Cardiac septum (tissue), 1 donor: ENCODE data around the gene XRCC6. TPM values are rescaled to one million over a fixed set of nuclear protein-coding genes. Genes with fewer than 3 reads are reported as not detected.
"Not testable (repeated sequence)": the region's sequence is repeated elsewhere in the genome, so short reads cannot be mapped to it uniquely, and the experiment has no call there.

ENCODE experiments used
- DNase-seq: peaks from one replicate; pipeline ENCODE4 v3.0.0-alpha.2; 2020; ENCODE audit warnings: low spot score
- intact Hi-C: fragments of 100-400 bp; cut with DNase I; formaldehyde crosslinking; loops from one replicate; pipeline ENCODE4 v1.14.0; 2022
- total RNA-seq: library from RNA; stranded (reverse); fragmentation: NEBNext Ultra II Directional; extraction: Animal tissue kit (Norgen Biotek cat#: 25700); gene quantifications from one replicate; pipeline ENCODE4 v1.2.1, GENCODE V29; 2021
- donor health status: DM: no; HTN: no; CAD: no.

XRCC6 gene
- total RNA-seq, 1 donor from 2014 or later = 155 TPM

DNA sequence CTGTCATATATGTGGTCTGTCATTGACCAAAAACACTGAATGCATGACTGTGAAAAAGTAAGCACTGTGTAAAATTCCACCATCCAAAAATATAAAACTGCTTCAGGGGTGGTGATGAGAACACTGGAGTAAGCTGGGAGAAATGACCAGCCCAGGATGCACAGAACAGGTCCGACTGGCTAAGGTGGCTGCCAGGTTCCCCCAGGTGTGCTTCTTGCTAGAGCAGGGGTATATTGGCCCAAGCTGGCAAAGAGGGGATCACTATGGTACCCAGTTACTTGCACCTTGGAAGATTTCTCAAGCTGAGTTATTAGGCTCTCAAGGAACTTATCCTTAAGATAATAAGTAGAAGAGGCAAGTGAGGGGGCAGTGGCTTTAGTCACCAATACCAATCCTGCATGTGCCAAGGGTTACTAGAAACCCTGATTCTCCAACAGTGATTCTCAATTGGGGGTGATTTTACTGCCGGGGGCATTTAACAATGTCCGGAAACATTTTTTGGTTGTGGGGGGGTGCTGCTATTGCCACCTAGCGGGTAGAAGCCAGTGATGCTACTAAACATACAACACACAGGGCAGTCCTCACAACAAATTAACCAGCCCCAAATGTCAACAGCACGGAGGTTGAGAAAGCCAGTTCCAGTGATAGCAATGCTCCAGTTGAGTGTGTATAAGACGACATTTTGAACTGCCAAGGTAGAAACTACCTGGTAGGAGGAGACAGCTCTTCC, 51.9 kb downstream of the XRCC6 start:
- intact Hi-C loops = no loop called here
- DNase-seq = no peak

GRCh38 chr22:41674846-41675340, 53.8 kb downstream of the XRCC6 start:
- DNase-seq = no peak
- intact Hi-C loops = no loop called here

- intact Hi-C loops = no loop called here
- no peak for DNase-seq
Observed at GRCh38 chr22:41676134-41676533, 55.0 kb downstream of the XRCC6 start.

DNA sequence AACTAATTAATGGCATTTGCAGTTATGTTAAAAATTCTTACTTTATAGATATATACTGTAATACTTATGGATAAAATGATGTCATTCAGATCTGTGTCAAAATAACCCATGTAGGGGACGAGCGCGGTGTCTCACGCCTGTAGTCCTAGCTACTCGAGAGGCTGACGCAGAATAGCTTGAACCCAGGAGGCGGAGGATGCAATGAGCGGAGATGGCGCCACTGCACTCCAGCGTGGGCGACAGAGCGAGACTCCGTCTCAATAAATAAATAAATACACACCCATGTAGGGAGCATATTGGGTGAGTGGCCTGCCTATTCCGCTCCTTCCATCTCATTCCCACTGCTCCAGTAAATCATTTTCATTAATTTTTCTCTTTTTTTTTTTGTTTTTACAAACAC, 60.5 kb downstream of the XRCC6 start:
- DNase-seq = no peak
- intact Hi-C loops = loop anchor here (10.0 kb wide), 1 partner anchor 393 kb away; the partner anchor contains the start of genes NAGA, PHETA2 and SMDT1

DNA sequence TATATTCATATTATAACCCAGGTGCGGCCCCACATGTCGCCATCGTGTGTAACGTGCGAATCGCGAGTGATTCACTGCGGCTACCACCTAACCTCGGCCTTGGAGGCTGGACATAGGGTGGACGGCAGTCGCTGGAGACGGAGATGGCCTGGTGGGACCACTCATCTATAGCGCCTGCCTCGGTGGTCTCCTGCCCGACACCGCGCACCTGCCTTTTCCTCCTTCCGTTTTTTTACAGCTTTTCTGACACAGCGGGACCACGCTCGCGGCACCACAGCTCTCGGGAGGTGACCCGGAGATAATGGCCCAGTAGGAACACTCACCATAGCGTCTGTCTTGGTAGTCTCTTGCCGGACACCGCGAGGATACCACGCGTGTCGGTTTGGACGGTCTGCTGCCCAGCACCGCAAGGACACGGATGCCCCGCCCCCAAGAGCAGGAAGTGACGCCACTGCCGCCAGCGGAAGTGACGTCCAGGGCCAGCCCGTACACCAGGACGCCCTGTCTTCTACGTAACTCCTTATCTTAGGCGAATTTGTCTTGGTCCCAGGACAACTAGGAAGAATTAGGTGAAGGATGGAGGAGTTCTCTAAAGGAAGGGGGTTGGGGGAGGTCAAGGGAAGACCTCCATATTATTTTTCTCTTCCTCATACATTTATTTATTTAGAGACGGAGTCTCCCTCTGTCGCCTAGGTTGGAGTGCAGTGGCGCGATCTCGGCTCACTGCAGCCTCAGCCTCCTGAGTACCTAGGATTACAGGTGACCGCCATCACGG, 61.1 kb downstream of the XRCC6 start:
- intact Hi-C loops = loop anchor here (10.0 kb wide), 1 partner anchor 393 kb away; the partner anchor contains the start of genes NAGA, PHETA2 and SMDT1
- DNase-seq = peak; percentile 95

DNA sequence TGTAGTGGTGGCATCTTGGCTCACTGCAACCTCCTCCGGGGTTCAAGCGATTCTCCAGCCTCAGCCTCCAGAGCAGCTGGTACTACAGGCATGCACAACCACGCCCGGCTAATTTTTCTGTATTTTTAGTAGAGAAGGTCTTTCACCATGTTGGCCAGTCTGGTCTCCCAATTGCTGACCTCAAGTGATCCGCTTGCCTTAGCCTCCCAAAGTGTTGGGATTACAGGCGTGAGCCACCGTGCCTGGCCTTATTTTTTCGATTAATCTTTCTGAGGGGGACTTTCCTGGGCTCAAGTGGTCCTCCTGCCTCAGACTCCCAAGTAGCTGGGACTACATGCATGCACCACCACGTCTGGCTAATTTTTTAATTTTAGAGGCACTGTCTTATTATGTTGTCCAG, 62.0 kb downstream of the XRCC6 start:
- intact Hi-C loops = loop anchor here (10.0 kb wide), 1 partner anchor 392 kb away; the partner anchor contains the start of genes NAGA, PHETA2 and SMDT1
- no peak for DNase-seq

- DNase-seq = no peak
- intact Hi-C loops = loop anchor here (10.0 kb wide), 1 partner anchor 391 kb away; the partner anchor contains the start of genes NAGA, PHETA2 and SMDT1
Observed at GRCh38 chr22:41683616-41684015, 62.5 kb downstream of the XRCC6 start.

GRCh38 chr22:41684194-41684593, 63.1 kb downstream of the XRCC6 start:
- no peak for DNase-seq
- intact Hi-C loops = loop anchor here (10.0 kb wide), 1 partner anchor 391 kb away; the partner anchor contains the start of genes NAGA, PHETA2 and SMDT1

DNA sequence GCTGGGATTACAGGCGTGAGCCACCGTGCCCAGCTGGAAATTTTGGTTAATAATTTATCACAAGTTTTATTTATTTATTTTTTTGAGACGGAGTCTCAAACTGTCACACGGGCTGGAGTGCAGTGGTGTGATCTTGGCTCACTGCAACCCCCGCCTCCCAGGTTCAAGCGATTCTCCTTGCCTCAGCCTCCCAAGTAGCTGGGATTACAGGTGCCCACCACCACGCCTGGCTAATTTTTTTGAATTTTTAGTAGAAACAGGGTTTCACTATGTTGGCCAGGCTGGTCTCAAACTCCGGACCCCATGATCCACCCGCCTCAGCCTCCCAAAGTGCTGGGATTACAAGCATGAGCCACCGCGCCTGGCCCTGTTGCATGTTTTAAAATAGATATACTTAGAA, 65.8 kb downstream of the XRCC6 start:
- intact Hi-C loops = loop anchor here (10.0 kb wide), 1 partner anchor 388 kb away; the partner anchor contains the start of genes NAGA, PHETA2 and SMDT1
- not testable (repeated sequence) for DNase-seq

DNA sequence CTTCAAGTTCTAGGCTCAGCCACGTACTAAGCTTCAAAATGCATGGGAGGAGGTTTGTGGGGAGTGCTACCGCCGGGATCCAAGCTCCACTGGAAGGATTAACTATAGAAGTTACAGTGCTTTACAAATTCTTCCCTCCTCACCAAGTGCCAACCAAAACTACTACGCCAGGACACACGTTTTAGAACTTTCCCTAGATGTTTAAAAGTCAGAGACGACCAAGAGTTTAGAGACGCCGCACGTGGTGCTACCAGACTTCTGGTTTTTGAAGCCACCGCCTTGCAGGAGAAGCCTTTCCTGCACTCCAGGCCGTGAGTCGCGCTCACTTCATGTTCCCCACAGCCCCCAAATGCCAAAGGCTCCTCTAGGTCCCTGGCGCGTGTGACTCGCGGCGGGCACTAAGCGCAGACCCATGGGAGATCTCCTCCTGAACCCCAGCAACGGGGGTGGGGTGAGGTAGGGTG, 66.8 kb downstream of the XRCC6 start:
- no peak for DNase-seq
- intact Hi-C loops = loop anchor here (10.0 kb wide), 1 partner anchor 387 kb away; the partner anchor contains the start of genes NAGA, PHETA2 and SMDT1

GRCh38 chr22:41688365-41689211, 67.5 kb downstream of the XRCC6 start, which contains the start of gene SNU13:
SNU13 (minus strand) TSS chr22:41688867; CDS start chr22:41688796, 71 bp downstream.
- intact Hi-C loops = loop anchor here (10.0 kb wide), 1 partner anchor 386 kb away; the partner anchor contains the start of genes NAGA, PHETA2 and SMDT1

GRCh38 chr22:41690476-41690875, 69.4 kb downstream of the XRCC6 start:
- intact Hi-C loops = no loop called here
- no peak for DNase-seq

More at GRCh38 chr22:41688365-41689211, 67.5 kb downstream of the XRCC6 start, which contains the start of gene SNU13:
- DNase-seq = peak; percentile 96

- no peak for DNase-seq
- intact Hi-C loops = no loop called here
Observed at GRCh38 chr22:41695211-41695610, 74.1 kb downstream of the XRCC6 start.

DNA sequence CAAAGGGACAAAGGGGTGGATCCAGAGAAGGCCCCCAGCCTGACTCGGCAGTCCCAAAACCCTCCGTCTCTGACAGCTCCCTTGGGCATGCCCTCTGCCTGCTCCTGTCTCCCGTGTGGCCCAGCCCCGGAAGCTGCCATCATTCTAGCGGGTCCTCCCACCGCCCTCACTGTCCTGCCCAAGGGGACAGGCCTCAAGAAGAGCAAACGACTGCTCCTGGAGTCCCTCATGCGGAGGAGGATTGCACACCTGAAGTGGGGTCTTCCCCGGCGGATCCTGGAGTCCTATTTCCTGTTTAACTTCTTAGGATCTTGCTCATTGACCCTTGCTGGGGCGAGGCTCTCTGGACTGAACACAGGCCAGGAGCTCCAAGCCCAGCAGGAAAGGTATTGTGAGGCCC, 75.6 kb downstream of the XRCC6 start:
- intact Hi-C loops = loop anchor here (1.0 to 2.0 kb wide), 2 partner anchors 30 to 245 kb away; no protein-coding TSS in a partner anchor
- DNase-seq = no peak

DNA sequence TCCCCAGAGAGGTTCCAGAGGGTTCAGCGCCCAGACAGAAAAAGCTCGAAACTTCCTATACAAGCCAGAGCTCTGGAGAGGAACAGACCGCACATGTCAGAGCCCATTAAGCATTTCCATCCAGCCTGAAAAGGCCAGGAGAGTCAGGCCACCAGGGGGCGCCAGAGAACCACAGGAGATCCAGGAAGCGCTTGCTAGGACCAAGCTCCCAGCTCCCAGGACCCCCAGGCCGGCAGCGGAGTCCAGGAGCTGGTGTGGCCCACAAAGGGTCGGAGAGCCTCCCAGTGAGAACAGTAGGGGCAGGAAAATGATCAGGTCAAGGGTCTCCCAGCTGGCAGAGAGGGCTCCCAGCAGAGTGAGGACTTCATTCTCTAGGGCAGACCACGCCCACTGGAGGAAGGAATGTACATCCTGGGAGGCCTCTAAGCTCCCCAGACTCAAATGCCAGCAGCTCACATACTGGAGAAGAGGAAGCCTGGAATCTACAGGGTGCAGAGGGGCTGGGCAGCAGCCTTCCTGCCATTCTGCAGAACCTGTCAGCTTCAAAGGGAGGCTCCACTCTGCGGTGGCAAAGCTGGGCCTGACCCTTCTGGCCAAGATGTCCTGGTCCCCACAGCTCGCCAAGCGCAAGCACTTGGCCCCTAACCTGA, 76.2 kb downstream of the XRCC6 start:
- intact Hi-C loops = loop anchor here (1.0 to 2.0 kb wide), 2 partner anchors 30 to 244 kb away; no protein-coding TSS in a partner anchor
- peak; percentile 92 for DNase-seq

DNA sequence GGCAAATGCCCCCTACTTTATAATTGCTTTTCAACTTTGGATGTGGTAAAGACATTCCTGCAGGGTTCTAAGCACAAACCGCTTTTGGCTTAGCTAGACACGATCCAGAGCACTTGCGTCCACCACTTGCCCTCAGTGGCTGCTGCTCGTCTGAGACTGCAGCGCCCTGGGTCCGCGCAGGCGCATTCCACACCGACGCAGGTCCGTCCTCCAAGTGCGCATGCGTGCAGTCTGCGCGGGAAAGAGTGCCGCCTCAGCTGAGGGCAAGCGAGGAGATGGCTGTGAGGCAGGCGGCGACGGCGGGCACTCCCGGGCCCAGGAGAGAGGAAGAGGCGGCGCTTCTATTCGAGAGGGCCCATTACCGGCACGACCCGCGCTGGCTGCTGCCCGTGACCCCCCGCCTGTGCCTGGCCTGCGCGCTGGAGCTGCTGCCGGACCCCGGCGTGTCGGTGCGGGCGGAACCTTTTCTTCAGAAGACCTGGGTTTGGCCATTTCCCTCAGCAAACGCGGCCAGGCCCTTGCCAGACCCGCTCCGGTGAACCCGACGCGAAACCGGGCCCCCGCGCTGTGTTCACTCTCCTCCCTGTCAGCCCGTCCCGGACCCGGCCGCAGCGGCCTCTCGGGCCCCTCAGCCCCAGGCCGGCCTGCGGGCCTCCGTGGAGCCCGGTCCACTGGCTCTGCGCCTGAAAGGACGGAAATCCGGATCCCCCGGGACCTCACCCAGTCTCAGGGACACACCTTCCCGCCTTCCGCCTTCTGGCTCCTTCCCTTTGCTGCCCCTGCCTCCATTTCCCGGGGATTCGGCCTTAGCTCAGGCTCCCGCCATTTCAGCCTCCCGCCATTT, 78.4 kb downstream of the XRCC6 start, which contains the start of gene MEI1:
Gene MEI1 (plus strand): TSS at position 240 of the 844 bp plus-strand sequence. CDS start 36 bp downstream, at position 276.
- intact Hi-C loops = no loop called here
- DNase-seq = peak; percentile 90

DNA sequence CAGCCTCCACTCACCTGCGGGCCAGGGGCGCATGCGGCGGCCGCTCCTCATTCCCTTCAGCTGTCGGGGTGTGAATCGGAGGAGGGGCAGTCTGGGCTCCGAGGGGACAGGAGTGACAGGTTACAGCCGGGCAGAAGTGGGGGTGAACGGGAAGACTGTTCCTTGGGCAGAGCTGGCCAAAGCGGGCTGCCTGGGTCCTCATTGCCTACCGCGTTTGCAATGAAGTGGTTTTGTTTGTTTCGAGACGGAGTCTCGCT, 78.9 kb downstream of the XRCC6 start:
- DNase-seq = no peak
- intact Hi-C loops = no loop called here
